ENCODE measurements around the gene DDO. TPM values are rescaled to one million over a fixed set of nuclear protein-coding genes. Genes with fewer than 3 reads are reported as not detected.

DDO gene
- total RNA-seq, 1 donor from 2014 or later, result 0.29 TPM

DNA sequence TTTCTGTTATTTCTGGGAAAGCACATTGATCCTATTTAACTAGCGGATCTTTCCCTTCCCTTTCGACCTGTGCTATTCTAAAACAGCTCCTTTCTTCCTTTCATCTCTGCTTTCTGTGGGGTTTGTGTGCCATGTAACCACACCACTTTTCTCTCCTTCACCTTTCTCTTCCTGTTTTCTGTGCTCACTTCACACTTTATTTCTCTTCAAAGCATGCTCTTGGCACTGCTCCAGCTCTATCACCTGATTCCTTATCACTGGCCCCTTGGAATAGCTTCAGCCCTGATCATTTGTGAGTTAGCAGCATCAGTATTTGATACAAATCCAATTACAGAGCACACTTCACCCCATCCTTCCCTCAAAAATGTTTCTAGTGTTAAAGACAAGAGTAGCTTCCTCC, 49.1 kb downstream of the DDO start:
- H3K27me3 ChIP-seq (ENCODE audit: control insufficient read depth, insufficient read depth, low read length), result no peaks in the 10 kb centered on the region
- TF ChIP-seq, protein P1, sequence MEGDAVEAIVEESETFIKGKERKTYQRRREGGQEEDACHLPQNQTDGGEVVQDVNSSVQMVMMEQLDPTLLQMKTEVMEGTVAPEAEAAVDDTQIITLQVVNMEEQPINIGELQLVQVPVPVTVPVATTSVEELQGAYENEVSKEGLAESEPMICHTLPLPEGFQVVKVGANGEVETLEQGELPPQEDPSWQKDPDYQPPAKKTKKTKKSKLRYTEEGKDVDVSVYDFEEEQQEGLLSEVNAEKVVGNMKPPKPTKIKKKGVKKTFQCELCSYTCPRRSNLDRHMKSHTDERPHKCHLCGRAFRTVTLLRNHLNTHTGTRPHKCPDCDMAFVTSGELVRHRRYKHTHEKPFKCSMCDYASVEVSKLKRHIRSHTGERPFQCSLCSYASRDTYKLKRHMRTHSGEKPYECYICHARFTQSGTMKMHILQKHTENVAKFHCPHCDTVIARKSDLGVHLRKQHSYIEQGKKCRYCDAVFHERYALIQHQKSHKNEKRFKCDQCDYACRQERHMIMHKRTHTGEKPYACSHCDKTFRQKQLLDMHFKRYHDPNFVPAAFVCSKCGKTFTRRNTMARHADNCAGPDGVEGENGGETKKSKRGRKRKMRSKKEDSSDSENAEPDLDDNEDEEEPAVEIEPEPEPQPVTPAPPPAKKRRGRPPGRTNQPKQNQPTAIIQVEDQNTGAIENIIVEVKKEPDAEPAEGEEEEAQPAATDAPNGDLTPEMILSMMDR (IDR thresholded peaks at IDR 0.05; ENCODE audit: insufficient read depth, low read length, poor library complexity, severe bottlenecking), result no peak

DNA sequence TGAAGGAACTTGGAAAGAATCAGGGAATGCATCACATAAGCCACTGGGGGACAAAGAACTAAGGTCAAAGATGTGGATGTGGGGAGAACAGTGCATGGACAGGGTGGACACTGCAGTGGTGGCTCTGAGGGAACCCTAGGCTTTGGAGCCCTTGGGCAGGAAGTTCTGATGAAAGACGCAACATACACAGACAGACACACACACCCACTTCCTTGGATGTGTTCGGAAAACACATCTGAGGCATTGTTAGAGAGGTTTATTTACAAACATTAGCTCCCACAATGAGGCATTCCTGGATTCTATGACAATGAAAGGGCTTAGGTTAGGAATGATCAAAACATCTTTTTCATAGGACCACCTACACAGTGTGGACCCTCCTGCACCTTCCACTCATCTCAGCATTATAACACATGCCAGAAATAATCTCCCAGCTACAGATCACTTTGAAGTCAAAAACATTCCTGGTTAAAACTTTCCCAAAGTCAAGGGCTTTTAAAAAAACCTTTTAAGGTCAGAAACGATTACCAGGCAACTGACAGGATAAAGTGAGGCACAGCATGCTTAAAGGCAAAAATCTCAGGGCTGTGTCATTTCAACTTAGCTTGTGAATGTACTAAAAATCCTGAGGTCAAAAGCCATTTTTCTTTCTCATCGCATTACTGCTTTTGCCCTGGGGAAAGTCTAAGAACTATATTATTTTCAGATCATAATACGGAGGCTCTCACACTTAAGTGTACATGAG, 50.8 kb downstream of the DDO start:
- no peak overlapping the region for H3K4me3 ChIP-seq (ENCODE audit: low read depth, low read length)
- TF ChIP-seq, protein P1 (IDR thresholded peaks at IDR 0.05; ENCODE audit: insufficient read depth, low read length, poor library complexity, severe bottlenecking), result no peak
- no peaks in the 10 kb centered on the region for H3K27me3 ChIP-seq (ENCODE audit: control insufficient read depth, insufficient read depth, low read length)
- DNase-seq (ENCODE audit: low read depth), result no peak
- H3K36me3 ChIP-seq (ENCODE audit: control insufficient read depth, insufficient read depth, low read length), result no peaks in the 10 kb centered on the region

More for the DNA sequence above, 49.1 kb downstream of the DDO start:
- DNase-seq (ENCODE audit: low read depth), result no peak
- no peak overlapping the region for H3K4me3 ChIP-seq (ENCODE audit: low read depth, low read length)
- H3K36me3 ChIP-seq (ENCODE audit: control insufficient read depth, insufficient read depth, low read length), result no peaks in the 10 kb centered on the region

DNA sequence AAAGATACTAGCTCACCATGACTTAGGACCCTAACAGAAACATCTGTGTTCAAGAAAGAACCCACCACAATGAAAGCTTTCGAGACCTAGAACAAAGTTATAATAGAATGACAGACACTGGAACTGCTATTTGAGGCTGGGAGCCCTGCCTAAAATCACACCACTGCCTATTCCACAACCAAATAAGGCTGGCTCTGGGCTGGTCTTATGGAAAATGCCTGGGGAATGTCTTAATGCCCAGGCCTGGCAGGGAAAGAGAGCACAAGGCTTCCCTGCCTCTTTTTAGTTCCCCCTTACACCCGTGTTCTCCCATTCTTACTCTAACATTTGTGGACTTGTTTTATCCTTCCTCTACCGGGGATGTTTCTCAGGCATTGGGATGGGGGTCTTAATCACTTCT, 51.6 kb downstream of the DDO start:
- Histone ChIP-seq H3K36me3 (ENCODE audit: control insufficient read depth, insufficient read depth, low read length) (no peaks in the 10 kb centered on the region), H3K4me3 (ENCODE audit: low read depth, low read length) (no peak overlapping the region), H3K27me3 (ENCODE audit: control insufficient read depth, insufficient read depth, low read length) (no peaks in the 10 kb centered on the region)
- TF ChIP-seq, protein P1 (IDR thresholded peaks at IDR 0.05; ENCODE audit: insufficient read depth, low read length, poor library complexity, severe bottlenecking), result no peak
- DNase-seq (ENCODE audit: low read depth), result no peak

DNA sequence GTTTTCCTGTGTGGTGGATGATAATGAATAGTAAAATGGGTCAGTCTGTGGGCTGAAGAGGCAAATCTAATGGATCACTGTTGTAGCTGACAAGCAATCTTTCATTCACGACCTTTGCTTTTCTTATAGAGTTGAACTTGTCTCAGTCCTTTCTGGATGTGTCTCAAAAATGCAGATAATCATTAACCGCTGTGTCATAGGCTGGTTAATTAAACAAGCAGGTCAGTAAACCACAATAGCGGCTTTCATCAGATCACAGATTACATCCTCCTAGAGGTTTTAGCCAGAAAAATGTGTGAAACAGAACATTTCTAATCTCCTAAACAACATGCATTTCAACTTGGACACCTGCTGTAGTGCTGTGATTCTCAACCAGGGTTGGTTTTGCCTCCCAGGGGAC, 54.7 kb downstream of the DDO start:
- TF ChIP-seq, protein P1 (IDR thresholded peaks at IDR 0.05; ENCODE audit: insufficient read depth, low read length, poor library complexity, severe bottlenecking), result no peak
- Histone ChIP-seq H3K27me3 (ENCODE audit: control insufficient read depth, insufficient read depth, low read length) (peaks cover 12% of the 10 kb centered on the region), H3K36me3 (ENCODE audit: control insufficient read depth, insufficient read depth, low read length) (no peaks in the 10 kb centered on the region), H3K4me3 (ENCODE audit: low read depth, low read length) (no peak overlapping the region)
- peak; percentile 87 for DNase-seq (ENCODE audit: low read depth)

DNA sequence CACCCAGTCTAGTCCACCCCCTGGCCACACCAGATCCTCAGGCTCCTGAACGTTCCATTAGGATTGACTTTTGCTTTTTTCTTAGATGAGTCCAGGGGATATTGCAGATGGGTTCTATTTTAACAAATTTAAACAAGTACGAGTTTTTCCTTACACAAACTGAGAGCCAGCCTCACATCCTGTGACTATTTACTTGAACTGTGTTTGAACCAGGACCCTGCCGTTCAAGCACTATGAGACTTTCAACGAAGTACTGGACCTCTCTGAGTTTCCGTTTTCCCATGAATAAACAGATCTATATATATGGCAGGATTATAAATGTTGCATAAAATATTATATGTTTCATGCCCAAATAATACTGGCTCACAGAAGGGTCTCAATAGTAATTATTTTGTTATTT, 55.8 kb downstream of the DDO start:
- Histone ChIP-seq H3K4me3 (ENCODE audit: low read depth, low read length) (no peak overlapping the region), H3K36me3 (ENCODE audit: control insufficient read depth, insufficient read depth, low read length) (no peaks in the 10 kb centered on the region), H3K27me3 (ENCODE audit: control insufficient read depth, insufficient read depth, low read length) (peaks cover 12% of the 10 kb centered on the region)
- no peak for DNase-seq (ENCODE audit: low read depth)
- TF ChIP-seq, protein P1 (IDR thresholded peaks at IDR 0.05; ENCODE audit: insufficient read depth, low read length, poor library complexity, severe bottlenecking), result no peak
